Right lung (tissue), 10 donors: ENCODE results near the gene RANBP1. TPM values are rescaled to one million over a fixed set of nuclear protein-coding genes. Genes with fewer than 3 reads are reported as not detected.
"Not testable (repeated sequence)": the region's sequence is repeated elsewhere in the genome, so short reads cannot be mapped to it uniquely, and the experiment has no call there.

Experiments
- DNase-seq, 2 donors: peaks; one replicate each; pipeline ENCODE4 v3.0.0-alpha.2; 2013
- long read RNA-seq, 8 donors: transcript quantifications; one replicate each; lab custom pipeline, GENCODE V29; 2026
- polyA plus RNA-seq, 5 donors: library from polyadenylated mRNA; unstranded; fragments of 120-200 nt; gene quantifications; one replicate each; pipeline versions ENCODE4 v1.2.1 to v1.2.3, GENCODE V29; 2013; ENCODE audit warnings: inconsistent platforms in 1 of 5, low replicate concordance in 1 of 5; ENCODE audit not compliant: insufficient read length in 5 of 5, insufficient read depth in 1 of 5

RANBP1 gene
- 100 to 1,000 TPM; 140 to 189 (median 161) TPM for polyA plus RNA-seq
- long read RNA-seq, donor 1, transcript RANBP1-201 (6 exons, 837 nt): major isoform, 88 of 177 reads
- long read RNA-seq, donor 1, transcript RANBP1-202 (6 exons, 1,132 nt): minor isoform, 29 of 177 reads
- long read RNA-seq, donor 1, transcript RANBP1-214 (3 exons, 699 nt): minor isoform, 6 of 177 reads
- long read RNA-seq, donor 1, transcript RANBP1-212 (2 exons, 529 nt): minor isoform, 9 of 177 reads
- long read RNA-seq, donor 1, partial matches to known transcripts: 41 of 177 reads
- long read RNA-seq, donor 1, other reads (novel, unspliced or antisense): 0 of 177 reads
- long read RNA-seq, donor 2, transcript RANBP1-202 (6 exons, 1,132 nt): minor isoform, 33 of 86 reads
- long read RNA-seq, donor 2, transcript RANBP1-201 (6 exons, 837 nt): major isoform, 52 of 86 reads
- long read RNA-seq, donor 2, partial matches to known transcripts: 0 of 86 reads
- long read RNA-seq, donor 2, other reads (novel, unspliced or antisense): 0 of 86 reads
- long read RNA-seq, donor 3, transcript RANBP1-214 (3 exons, 699 nt): minor isoform, 6 of 135 reads
- long read RNA-seq, donor 3, transcript RANBP1-201 (6 exons, 837 nt): major isoform, 60 of 135 reads
- long read RNA-seq, donor 3, transcript RANBP1-202 (6 exons, 1,132 nt): minor isoform, 34 of 135 reads
- long read RNA-seq, donor 3, partial matches to known transcripts: 30 of 135 reads
- long read RNA-seq, donor 3, other reads (novel, unspliced or antisense): 0 of 135 reads
- long read RNA-seq, donor 4, transcript RANBP1-214 (3 exons, 699 nt): minor isoform, 5 of 68 reads
- long read RNA-seq, donor 4, transcript RANBP1-201 (6 exons, 837 nt): minor isoform, 23 of 68 reads
- long read RNA-seq, donor 4, transcript RANBP1-202 (6 exons, 1,132 nt): major isoform, 26 of 68 reads
- long read RNA-seq, donor 4, partial matches to known transcripts: 9 of 68 reads
- long read RNA-seq, donor 4, other reads (novel, unspliced or antisense): 0 of 68 reads
- long read RNA-seq, donor 5, transcript RANBP1-201 (6 exons, 837 nt): major isoform, 114 of 211 reads
- long read RNA-seq, donor 5, transcript RANBP1-202 (6 exons, 1,132 nt): minor isoform, 56 of 211 reads
- long read RNA-seq, donor 5, transcript RANBP1-203 (4 exons, 584 nt): minor isoform, 10 of 211 reads
- long read RNA-seq, donor 5, partial matches to known transcripts: 23 of 211 reads
- long read RNA-seq, donor 5, other reads (novel, unspliced or antisense): 0 of 211 reads
- long read RNA-seq, donor 6, transcript RANBP1-202 (6 exons, 1,132 nt): minor isoform, 53 of 193 reads
- long read RNA-seq, donor 6, transcript RANBP1-201 (6 exons, 837 nt): major isoform, 70 of 193 reads
- long read RNA-seq, donor 6, partial matches to known transcripts: 61 of 193 reads
- long read RNA-seq, donor 6, other reads (novel, unspliced or antisense): 0 of 193 reads
- long read RNA-seq, donor 7, transcript RANBP1-202 (6 exons, 1,132 nt): minor isoform, 31 of 88 reads
- long read RNA-seq, donor 7, transcript RANBP1-201 (6 exons, 837 nt): major isoform, 55 of 88 reads
- long read RNA-seq, donor 7, partial matches to known transcripts: 0 of 88 reads
- long read RNA-seq, donor 7, other reads (novel, unspliced or antisense): 0 of 88 reads
- long read RNA-seq, donor 8, transcript RANBP1-202 (6 exons, 1,132 nt): minor isoform, 19 of 81 reads
- long read RNA-seq, donor 8, transcript RANBP1-201 (6 exons, 837 nt): major isoform, 26 of 81 reads
- long read RNA-seq, donor 8, partial matches to known transcripts: 34 of 81 reads
- long read RNA-seq, donor 8, other reads (novel, unspliced or antisense): 0 of 81 reads

DNA sequence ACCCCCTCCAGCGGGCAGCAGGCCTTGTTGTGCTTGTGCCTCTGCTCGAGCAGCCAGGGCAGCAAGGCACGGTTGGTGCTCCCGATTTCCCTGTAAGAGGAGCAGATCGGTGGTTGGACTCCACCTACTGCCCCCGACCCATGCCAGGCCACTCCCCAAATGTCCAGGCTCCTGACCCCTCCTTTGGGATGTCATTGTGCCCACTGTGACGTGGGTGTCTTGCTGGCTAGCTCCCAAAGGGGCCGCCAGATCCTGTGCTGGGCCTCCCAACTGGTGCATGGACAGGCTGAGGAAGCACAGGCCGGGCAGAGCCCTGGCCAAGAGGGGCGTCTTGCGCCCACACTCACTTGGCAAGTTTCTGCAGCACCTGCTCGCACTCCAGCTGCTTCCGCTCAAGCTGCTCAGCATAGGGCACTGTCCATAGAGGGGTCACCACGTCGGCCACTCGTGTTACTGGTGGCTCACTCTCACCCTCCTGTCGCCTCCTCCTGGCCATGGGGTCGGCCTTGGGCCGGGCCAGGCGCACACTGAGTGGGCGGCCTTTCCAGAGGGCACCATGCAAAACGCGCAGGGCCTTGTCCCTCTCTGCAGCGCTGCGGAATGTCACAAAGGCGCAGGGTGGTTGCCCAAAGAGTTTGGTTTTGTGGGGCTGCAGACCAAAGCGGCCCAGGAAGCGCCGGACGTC is at the start of gene RANBP1:
RANBP1 (plus strand) TSS at position 414 of the 685 bp plus-strand sequence; CDS start at position 495, 81 bp downstream.
- DNase-seq: no peak

GRCh38 chr22:20066617-20067383 is 49.1 kb upstream of the RANBP1 start:
- no peak for DNase-seq

DNA sequence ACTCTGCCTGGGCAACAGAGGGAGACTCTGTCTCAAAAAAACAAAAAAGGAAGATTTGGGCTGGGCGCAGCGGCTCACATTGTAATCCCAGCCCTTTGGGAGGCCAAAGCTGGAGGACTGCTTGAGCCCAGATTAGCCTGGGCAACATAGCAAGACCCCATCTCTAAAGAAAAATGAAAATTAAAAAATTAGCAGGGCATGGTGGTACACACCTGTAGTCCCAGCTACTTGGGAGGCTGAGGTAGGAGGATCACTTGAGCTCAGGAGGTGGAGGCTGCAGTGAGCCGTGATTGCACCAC is 48.6 kb upstream of the RANBP1 start:
- DNase-seq: not testable (repeated sequence)

DNA sequence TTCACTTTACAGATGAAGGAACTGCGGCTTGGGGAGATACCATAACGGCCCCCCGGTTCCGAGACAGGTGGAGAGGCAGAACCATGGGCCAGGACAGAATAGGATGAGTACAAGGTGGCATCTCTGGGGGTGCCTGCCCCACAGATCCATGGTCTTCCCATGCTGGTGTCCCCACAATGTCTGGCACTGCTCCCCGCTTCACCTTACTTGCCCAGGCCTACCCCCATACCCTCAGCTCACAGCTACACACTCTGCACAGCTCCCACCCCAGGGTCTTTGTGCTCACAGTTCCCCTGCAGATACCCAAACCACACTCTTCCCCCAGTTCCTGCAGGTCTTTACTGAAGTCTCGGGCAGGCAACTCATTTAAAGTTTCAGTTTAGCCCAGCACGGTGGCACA is 47.3 kb upstream of the RANBP1 start:
- DNase-seq: no peak

DNA sequence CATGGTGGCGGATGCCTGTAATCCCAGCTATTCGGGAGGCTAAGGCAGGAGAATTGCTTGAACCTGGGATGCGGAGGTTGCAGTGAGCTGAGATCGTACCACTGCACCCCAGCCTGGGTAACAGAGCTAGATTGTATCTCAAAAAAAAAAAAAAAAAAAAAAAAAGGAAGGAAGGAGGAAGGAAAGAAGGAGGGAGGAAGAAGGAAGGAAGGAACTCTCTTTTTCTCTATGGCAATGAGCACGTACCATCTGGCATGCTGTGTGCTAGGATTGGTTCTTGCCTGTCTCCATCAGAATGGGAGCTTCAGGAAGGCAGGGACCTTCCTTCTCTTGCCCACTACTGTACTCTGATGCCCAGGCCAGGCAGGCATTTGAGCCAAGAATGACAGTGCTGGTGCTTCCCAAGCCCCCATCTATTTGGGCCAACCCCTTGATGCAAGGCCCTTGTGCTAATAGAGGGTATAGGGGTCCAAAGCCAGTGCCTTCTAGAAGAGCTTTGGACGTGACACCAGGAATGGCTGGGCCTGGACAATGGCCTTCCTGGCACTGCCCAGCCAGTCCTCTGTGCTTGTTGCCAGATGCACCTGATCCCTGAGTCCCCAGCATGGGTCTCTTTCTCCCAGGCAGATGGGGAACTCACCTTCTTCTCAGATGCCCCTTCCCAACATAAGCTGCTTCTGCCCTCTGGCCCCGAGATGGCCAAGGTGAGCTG is 46.4 kb upstream of the RANBP1 start:
- DNase-seq: no peak

GRCh38 chr22:20071524-20071972 is 44.4 kb upstream of the RANBP1 start:
- DNase-seq: no peak

DNA sequence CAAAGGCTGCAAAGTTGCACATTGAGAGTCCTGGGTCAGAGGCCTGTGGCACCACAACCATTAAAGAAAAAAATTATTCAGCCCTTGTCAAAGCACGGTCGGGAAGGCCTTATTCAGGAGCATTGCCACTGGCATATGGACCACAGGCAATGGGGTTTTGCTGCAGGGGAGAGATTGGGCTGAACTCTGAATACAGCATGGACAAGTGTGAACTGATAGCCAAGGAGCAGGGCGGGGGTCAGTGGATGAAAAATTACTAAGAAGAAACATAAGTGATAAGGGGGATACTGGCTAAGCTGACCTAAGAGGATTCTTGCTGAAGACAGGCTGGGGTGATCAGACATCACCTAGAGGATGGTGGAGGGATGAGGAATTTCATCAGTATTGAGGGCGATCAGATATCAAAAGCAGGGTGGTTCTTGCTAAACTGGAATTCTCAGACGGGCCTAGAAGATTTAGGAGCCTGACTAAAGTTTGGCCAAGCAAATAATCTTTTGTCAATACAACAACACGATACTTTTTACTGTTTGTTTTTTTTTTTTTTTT is 39.2 kb upstream of the RANBP1 start:
- DNase-seq: no peak

DNA sequence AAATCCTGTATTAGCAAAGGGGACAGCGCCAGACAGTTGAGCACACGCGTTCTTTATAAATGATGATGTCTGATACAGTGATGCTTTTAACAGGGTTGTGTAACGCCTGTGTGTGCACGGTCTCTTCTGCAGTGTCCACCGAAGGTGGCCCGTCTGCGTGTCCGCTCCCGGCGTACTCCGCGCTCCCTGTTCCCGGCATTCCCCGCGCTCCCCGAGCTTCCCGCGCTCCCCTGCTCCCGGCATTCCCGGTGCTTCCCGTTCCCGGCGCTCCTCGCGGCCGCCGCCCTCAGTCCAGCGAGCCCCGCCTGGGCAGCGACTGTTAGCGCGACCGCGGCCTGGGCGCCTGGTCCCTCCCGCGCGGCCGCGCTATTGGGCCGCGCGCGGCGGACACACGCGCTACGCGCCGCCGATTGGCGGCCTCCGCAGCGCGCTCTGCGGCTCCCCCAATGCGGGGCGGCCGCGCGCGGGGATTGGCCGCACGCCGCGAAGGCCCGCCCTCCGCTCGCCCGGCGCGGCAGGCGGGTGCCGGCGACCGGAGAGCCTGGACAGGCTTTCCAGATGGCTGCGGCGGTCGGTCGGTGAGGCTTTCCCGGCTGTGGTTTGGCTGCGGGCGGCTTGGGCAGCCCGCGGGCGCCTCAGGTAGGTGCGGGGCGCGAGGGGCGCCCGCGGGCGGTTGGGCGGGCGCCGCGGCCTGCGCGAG is 36.0 kb upstream of the RANBP1 start, which contains the start of gene DGCR8:
DGCR8 (plus strand) TSS at position 497 of the 700 bp plus-strand sequence. CDS start 5,723 bp downstream, outside the sequence.
- DNase-seq: peak; percentile 97

GRCh38 chr22:20080445-20080775 is 35.5 kb upstream of the RANBP1 start:
- DNase-seq: peak in 1 of 2 donors; percentile 54

DNA sequence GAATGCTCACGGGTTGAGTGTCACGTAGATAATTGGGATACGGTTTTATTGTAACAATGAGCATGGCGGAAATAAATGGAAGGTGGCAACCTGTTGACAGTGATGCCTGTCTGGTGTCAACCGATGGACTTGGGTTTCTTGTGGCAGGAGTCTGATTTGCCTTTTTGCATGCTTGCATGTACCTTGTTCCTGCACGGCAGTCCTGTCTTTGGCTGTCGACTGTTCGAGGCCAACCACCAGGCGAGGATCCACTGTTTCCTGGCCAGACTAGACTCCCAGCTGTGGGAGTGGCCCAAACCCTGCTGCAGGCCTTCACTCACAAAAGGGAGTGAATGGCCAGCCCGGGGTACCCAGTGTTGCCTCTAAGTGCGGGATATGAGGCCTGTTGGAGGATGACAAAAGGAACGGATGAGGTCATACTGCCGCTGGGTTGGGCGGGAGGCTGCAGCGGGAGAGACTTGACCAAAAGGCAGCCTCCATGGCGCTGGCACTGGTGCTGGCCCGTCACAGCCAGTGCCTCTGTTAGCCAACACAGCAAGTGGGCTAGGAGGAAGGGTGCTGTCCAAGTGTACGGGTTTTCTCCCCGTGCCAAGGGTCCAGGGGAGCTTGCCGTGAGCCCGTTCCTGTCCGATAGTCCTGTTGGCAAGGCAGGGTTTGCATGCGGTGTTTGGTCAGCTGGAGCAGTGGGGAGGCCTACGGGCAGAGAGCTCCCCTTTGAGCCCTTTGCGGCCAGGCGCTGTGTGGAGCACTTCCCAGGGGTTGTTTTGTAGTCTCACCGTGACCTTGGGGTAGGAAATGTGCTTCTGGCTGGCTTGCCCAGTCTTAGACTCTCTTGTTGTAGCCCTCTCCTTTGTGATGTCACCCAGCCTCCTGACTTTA is 34.9 kb upstream of the RANBP1 start:
- DNase-seq: peak in 1 of 2 donors; percentile 28

DNA sequence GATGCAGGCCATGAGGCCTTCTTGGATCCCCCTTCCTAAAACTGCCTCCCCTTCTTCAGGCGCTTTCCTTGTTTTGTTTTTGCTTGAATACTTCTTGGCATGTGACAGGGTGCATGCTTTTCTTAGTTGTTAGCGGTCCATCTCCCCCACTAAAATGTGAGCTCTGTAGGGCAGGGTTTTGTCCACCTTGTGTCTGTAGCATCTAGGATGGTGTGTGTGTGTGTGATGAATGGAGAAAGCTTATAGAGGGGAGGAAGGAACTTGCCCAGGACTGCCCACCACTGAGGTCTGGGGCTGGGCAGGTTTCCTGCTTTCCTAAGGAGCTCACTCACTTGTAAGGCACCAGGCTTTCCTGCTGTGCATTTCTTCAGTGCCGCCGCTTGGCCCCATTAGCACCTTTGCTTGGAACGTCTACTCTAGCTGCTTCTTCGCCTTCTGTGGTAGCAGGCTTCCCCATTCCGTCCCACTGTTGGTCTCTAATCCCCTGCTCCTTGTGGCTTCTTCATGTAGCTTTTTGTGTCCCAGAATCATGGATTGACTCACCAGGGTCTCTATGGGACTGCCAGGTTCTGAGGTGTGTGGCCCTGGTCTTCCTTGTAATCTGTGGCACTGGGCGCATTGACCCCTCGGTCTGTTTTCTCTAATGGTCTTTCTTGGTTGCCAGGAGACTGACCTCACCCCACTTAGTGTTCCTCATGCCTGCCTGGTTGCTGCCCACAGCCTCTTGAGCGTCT is 32.6 kb upstream of the RANBP1 start:
- no peak for DNase-seq

DNA sequence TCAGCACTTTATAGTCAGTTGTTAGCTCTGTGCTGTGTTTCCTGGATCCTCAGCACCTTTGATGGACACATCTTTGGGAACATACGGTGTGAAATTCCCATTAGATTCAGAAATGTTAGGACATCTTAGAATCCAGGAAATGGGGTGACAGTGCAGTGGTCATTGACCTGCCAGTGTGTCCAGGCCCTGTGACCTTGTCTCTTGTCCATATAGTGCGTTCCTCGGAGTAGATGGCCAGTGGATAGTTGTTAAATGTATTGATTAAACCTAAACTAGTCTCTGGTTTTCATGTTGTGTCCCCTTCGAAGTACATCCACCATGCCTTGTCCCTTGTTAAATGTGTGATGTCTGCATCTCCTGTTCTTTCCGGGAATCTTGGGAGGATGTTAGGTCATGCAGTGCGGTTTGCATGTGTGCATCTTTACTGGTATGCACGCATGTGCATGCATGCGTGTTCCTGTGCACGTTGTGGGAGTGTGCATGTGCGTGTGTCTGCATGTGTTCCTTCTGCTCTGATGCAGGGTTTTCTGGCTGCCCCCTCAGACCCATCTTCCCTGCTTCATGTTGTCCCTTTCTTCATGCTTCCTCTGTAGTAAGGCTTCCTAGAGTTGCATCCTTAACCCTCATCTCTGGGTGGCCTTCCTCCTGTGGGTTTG is 31.9 kb upstream of the RANBP1 start:
- no peak for DNase-seq

- DNase-seq: no peak
Measured at GRCh38 chr22:20084547-20085413, 31.1 kb upstream of the RANBP1 start.

GRCh38 chr22:20085651-20086050 is 30.3 kb upstream of the RANBP1 start:
- no peak for DNase-seq
